ENCODE results near the gene STAG1. TPM values are rescaled to one million over a fixed set of nuclear protein-coding genes. Genes with fewer than 3 reads are reported as not detected.

STAG1 gene
- polyA plus RNA-seq, 1 donor from 2014 or later: 30.8 TPM

DNA sequence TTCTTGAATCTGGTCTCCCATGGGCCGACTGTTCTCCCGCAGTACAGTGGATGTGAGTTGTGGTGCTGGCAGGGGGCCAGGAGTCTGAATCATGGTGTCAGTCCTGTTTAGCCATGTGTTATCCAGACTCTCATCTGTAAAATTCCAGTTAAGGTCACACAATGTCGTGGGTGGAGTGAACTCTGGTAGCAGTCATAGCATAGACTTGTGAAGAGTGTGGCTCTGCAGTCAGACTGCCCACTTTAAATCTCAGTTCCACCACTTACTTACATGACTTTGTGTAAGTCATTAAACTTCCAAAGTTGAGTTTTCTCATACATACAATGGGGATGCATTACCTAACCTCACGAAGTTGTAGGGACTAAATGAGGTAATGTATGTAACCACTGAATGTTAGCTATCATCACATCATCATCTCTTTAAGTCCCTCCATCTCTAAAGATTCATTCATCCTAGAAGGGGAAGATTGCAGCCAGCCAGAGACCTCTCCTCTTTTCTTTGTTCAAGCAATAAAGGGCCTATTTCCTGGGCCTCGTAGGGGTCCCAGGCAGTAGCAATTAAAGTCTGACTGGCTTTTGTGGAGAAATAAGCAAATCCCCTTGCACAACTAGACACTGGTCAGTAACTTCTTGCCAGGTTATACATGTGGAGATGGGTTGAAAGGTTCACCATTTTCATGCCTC, 408.2 kb downstream of the STAG1 start:
- no peak overlapping the region for H3K27ac ChIP-seq (ENCODE audit: low read length)
- no peaks in the 10 kb centered on the region for H3K27me3 ChIP-seq (ENCODE audit: insufficient read depth, low read depth, low read length)
- H3K79me2 ChIP-seq (replicated peaks; ENCODE audit: insufficient read depth, low read length): no peaks in the 10 kb centered on the region
- no peak for TF ChIP-seq EP300 (conservative IDR thresholded peaks at IDR 0.05; ENCODE audit: poor library complexity, severe bottlenecking)
- TF ChIP-seq POLR2AphosphoS5 (IDR thresholded peaks at IDR 0.05): no peak
- TF ChIP-seq RAD21 (conservative IDR thresholded peaks at IDR 0.05): no peak
- no peak for TF ChIP-seq EZH2 (IDR thresholded peaks at IDR 0.05; ENCODE audit: borderline replicate concordance, insufficient read depth, low read length, poor library complexity, severe bottlenecking)
- TF ChIP-seq MXI1 (conservative IDR thresholded peaks at IDR 0.05; ENCODE audit: poor library complexity, severe bottlenecking): no peak
- no peak for TF ChIP-seq SMC3 (conservative IDR thresholded peaks at IDR 0.05; ENCODE audit: poor library complexity)
- TF ChIP-seq, protein P1, sequence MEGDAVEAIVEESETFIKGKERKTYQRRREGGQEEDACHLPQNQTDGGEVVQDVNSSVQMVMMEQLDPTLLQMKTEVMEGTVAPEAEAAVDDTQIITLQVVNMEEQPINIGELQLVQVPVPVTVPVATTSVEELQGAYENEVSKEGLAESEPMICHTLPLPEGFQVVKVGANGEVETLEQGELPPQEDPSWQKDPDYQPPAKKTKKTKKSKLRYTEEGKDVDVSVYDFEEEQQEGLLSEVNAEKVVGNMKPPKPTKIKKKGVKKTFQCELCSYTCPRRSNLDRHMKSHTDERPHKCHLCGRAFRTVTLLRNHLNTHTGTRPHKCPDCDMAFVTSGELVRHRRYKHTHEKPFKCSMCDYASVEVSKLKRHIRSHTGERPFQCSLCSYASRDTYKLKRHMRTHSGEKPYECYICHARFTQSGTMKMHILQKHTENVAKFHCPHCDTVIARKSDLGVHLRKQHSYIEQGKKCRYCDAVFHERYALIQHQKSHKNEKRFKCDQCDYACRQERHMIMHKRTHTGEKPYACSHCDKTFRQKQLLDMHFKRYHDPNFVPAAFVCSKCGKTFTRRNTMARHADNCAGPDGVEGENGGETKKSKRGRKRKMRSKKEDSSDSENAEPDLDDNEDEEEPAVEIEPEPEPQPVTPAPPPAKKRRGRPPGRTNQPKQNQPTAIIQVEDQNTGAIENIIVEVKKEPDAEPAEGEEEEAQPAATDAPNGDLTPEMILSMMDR (IDR thresholded peaks at IDR 0.05; ENCODE audit: poor library complexity, severe bottlenecking): no peak
- TF ChIP-seq, protein P2, sequence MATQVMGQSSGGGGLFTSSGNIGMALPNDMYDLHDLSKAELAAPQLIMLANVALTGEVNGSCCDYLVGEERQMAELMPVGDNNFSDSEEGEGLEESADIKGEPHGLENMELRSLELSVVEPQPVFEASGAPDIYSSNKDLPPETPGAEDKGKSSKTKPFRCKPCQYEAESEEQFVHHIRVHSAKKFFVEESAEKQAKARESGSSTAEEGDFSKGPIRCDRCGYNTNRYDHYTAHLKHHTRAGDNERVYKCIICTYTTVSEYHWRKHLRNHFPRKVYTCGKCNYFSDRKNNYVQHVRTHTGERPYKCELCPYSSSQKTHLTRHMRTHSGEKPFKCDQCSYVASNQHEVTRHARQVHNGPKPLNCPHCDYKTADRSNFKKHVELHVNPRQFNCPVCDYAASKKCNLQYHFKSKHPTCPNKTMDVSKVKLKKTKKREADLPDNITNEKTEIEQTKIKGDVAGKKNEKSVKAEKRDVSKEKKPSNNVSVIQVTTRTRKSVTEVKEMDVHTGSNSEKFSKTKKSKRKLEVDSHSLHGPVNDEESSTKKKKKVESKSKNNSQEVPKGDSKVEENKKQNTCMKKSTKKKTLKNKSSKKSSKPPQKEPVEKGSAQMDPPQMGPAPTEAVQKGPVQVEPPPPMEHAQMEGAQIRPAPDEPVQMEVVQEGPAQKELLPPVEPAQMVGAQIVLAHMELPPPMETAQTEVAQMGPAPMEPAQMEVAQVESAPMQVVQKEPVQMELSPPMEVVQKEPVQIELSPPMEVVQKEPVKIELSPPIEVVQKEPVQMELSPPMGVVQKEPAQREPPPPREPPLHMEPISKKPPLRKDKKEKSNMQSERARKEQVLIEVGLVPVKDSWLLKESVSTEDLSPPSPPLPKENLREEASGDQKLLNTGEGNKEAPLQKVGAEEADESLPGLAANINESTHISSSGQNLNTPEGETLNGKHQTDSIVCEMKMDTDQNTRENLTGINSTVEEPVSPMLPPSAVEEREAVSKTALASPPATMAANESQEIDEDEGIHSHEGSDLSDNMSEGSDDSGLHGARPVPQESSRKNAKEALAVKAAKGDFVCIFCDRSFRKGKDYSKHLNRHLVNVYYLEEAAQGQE (IDR thresholded peaks at IDR 0.05; ENCODE audit: borderline replicate concordance): no peak
- TF ChIP-seq TAF1 (IDR thresholded peaks at IDR 0.05; ENCODE audit: low read depth): no peak
- H3K9ac ChIP-seq (ENCODE audit: low read length): no peak overlapping the region
- H4K20me1 ChIP-seq (ENCODE audit: insufficient read depth): no peaks in the 10 kb centered on the region
- no peak overlapping the region for H3K4me2 ChIP-seq (ENCODE audit: low read length)
- no peaks in the 10 kb centered on the region for H3F3A ChIP-seq (ENCODE audit: insufficient read depth, low read length, poor library complexity, severe bottlenecking)
- no peaks in the 10 kb centered on the region for H3K9me2 ChIP-seq (ENCODE audit: insufficient read depth, low read length)
- no peaks in the 10 kb centered on the region for H3K9me3 ChIP-seq (ENCODE audit: low read length)
- H3K36me3 ChIP-seq (ENCODE audit: insufficient read depth, low read length): no peaks in the 10 kb centered on the region
- no peak overlapping the region for H2AFZ ChIP-seq (ENCODE audit: low read depth, low read length)
- H3K4me3 ChIP-seq (ENCODE audit: low read length): no peak overlapping the region

GRCh38 chr3:136343446-136343845, 408.7 kb downstream of the STAG1 start:
- TF ChIP-seq, protein P1 (IDR thresholded peaks at IDR 0.05; ENCODE audit: poor library complexity, severe bottlenecking): no peak
- TF ChIP-seq EZH2 (IDR thresholded peaks at IDR 0.05; ENCODE audit: borderline replicate concordance, insufficient read depth, low read length, poor library complexity, severe bottlenecking): no peak
- TF ChIP-seq MXI1 (conservative IDR thresholded peaks at IDR 0.05; ENCODE audit: poor library complexity, severe bottlenecking): no peak
- H3K9me2 ChIP-seq (ENCODE audit: insufficient read depth, low read length): no peaks in the 10 kb centered on the region
- no peaks in the 10 kb centered on the region for H3K27me3 ChIP-seq (ENCODE audit: insufficient read depth, low read depth, low read length)
- no peaks in the 10 kb centered on the region for H3K9me3 ChIP-seq (ENCODE audit: low read length)
- no peak overlapping the region for H3K4me3 ChIP-seq (ENCODE audit: low read length)
- H4K20me1 ChIP-seq (ENCODE audit: insufficient read depth): no peaks in the 10 kb centered on the region
- H3K4me2 ChIP-seq (ENCODE audit: low read length): no peak overlapping the region
- no peaks in the 10 kb centered on the region for H3K79me2 ChIP-seq (replicated peaks; ENCODE audit: insufficient read depth, low read length)
- H2AFZ ChIP-seq (ENCODE audit: low read depth, low read length): no peak overlapping the region
- no peak overlapping the region for H3K27ac ChIP-seq (ENCODE audit: low read length)
- H3K36me3 ChIP-seq (ENCODE audit: insufficient read depth, low read length): no peaks in the 10 kb centered on the region
- H3K9ac ChIP-seq (ENCODE audit: low read length): no peak overlapping the region
- no peaks in the 10 kb centered on the region for H3F3A ChIP-seq (ENCODE audit: insufficient read depth, low read length, poor library complexity, severe bottlenecking)

All from neural cell (in vitro differentiated cells).